HG03439 (cell line): ENCODE results near the gene ZNF630.
"Not testable (repeated sequence)": the region's sequence is repeated elsewhere in the genome, so short reads cannot be mapped to it uniquely, and the experiment has no call there.

Source experiments
- ATAC-seq: cut with Tn5 transposase; IDR thresholded peaks from one replicate; pipeline ENCODE4 v1.9.1; 2021; ENCODE audit warnings: mild to moderate bottlenecking, moderate library complexity; ENCODE audit not compliant: unreplicated experiment

Gene ZNF630

GRCh38 chrX:48030641-48031173 is 40.7 kb downstream of the ZNF630 start:
- ATAC-seq = not testable (repeated sequence)

- no peak for ATAC-seq
These were observed 41.2 kb downstream of the ZNF630 start for GRCh38 chrX:48030237-48030636.

- ATAC-seq = no peak
These were observed 43.3 kb downstream of the ZNF630 start for GRCh38 chrX:48028091-48028490.

- not testable (repeated sequence) for ATAC-seq
These were observed 43.9 kb downstream of the ZNF630 start for GRCh38 chrX:48027545-48027944.

DNA sequence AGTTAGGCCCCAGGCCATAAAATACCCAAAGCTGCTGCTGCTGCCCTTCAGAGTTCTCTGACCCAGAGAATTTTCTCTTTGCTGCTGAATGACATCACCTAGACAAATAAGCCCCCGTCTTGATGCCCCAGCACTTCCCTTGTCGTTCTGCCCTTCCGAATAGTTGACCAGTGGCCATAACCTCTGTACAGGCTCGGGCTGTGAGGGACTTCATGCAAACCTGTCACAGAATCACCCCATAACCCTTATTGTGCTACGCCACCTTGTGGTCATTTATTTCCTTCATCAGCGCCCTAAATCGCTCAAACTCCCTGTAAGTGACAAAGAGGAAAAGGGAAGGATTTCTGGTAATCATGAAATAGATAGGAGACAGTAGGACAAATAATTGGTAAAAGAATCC is 45.9 kb downstream of the ZNF630 start:
- ATAC-seq = peak; percentile 49

DNA sequence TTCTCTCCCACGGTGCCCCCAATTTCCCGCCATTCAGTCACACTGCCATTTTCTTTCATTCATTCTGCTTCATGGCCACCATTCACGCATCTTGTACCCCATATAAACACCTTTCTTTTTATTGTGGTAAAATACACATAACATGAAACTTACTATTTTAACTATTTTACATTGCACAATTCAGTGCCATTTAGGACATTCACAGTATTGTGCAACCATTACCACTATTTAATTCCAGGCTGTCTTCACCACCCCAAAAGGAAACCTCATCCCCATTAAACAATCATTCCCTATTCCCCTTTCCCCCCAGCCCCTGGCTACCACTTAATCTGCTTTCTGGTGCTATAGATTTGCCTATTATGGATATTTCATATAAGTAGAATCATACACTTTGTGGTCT is 48.7 kb downstream of the ZNF630 start:
- ATAC-seq = no peak

GRCh38 chrX:48022100-48022499 is 49.3 kb downstream of the ZNF630 start:
- ATAC-seq = no peak

DNA sequence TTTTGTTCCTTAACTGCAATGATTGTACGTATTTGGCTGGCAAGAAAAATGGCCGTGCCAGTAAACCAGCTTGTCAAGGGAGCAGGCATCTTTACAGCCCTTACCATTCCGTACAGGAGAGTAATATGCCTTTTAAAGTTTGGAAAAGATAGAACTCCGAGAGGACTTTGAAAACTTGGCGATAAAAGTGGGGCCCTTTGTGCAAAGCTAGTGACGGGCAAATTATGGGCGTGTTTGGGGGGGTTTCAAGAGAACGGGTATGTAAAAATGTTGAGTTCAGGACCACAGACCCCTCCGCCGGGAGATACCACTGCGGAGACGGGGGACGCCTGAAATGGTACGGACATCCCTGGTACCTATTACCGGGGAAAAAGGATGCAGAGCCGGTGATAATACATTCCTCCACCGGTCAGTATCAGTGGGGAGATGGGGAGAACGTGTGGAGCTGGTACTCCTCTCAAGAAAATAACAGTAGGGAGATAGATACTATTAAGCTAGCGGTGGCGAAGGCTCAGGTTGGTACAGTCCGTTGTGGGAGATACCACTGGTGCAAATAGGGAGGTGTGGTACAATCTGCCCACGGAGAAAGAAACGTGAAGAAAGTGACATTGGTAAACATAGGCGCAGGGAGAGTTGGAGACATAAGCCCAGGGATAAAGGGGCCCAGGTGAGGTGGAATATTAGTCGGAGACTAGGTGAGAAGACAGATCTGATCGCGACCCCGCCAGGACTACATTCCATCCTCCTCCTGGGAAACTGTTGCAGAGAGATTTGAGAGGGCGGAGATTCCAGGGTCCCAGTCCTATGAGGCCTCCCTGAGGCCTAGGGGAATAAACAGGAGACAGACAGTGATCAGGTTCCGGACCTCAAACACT is 50.2 kb downstream of the ZNF630 start:
- ATAC-seq = no peak

- not testable (repeated sequence) for ATAC-seq
These were observed 51.0 kb downstream of the ZNF630 start for GRCh38 chrX:48020472-48020871.

DNA sequence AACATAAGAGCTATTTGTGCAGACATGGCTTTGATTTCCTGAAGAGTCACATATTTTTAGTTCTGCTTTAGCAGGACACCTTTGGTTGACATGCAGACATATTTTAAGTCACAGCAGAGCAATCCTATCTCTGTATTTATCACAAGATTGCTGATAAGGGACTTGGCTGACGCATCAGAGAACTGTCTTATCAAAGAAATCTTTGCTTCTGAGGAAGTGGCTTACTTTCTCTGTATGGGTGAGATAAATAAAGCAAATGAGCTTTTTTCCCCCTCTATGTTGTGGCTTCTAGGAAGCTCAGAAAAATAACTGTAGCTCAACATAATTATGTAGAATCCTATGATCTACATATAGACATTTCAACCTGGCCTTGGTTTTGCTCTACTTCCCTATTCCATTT is 51.5 kb downstream of the ZNF630 start:
- not testable (repeated sequence) for ATAC-seq

GRCh38 chrX:48016583-48017310 is 54.7 kb downstream of the ZNF630 start:
- ATAC-seq = not testable (repeated sequence)

GRCh38 chrX:48009445-48009960 is 61.9 kb downstream of the ZNF630 start:
- not testable (repeated sequence) for ATAC-seq
